Measurements from ENCODE around the gene VEPH1.

GRCh38 chr3:157436583-157437291, 66.5 kb downstream of the VEPH1 start, which contains the start of gene PTX3:
- TF ChIP-seq CTCF (IDR thresholded peaks at IDR 0.05) (no peak), POLR2A (IDR thresholded peaks at IDR 0.05) (no peak)
